AG04449 (cell line): ENCODE data around the gene ADGRB3.
"Not testable (repeated sequence)": the region's sequence is repeated elsewhere in the genome, so short reads cannot be mapped to it uniquely, and the experiment has no call there.

Experiments used
- CTCF ChIA-PET: fragments of 350-600 bp; formaldehyde crosslinking; extraction: SDS; loops from one replicate; lab custom pipeline; 2021; ENCODE audit warnings: antibody characterized with exemption; lab: Yijun Ruan, JAX
- POLR2A ChIA-PET: fragments of 400-600, 350-600 bp; formaldehyde crosslinking; extraction: SDS; loops from one replicate; lab custom pipeline; 2020; ENCODE audit warnings: antibody characterized with exemption, inconsistent platforms; lab: Yijun Ruan, JAX
- DNase-seq: peaks from one replicate; pipeline ENCODE4 v3.0.0-alpha.2; 2010; ENCODE audit warnings: low read depth, low spot score
- H3K4me3 ChIP-seq: 2 replicates; pipeline ENCODE4 v1.5.1; 2011; ENCODE audit warnings: low read depth, mild to moderate bottlenecking, control low read depth, low read length
- CTCF ChIP-seq: IDR thresholded peaks from one replicate; pipeline ENCODE4 v1.5.1; 2011; ENCODE audit warnings: mild to moderate bottlenecking, moderate library complexity, low read length, control low read depth, inconsistent platforms; ENCODE audit not compliant: insufficient read depth; ENCODE audit errors: missing control alignments

The ADGRB3 gene

GRCh38 chr6:68891419-68891818 is 256.3 kb downstream of the ADGRB3 start:
- H3K4me3 ChIP-seq, result no peak overlapping the region
- no peak for DNase-seq
- POLR2A ChIA-PET, result no interaction called here
- CTCF ChIA-PET, result no interaction called here
- no peak for TF ChIP-seq CTCF

GRCh38 chr6:68892452-68892851 is 257.4 kb downstream of the ADGRB3 start:
- no peak overlapping the region for H3K4me3 ChIP-seq
- ChIA-PET CTCF (no interaction called here), POLR2A (no interaction called here)
- no peak for DNase-seq
- TF ChIP-seq CTCF, result no peak

GRCh38 chr6:68895929-68896328 is 260.8 kb downstream of the ADGRB3 start:
- POLR2A ChIA-PET, result no interaction called here
- DNase-seq, result no peak
- TF ChIP-seq CTCF, result no peak
- no peak overlapping the region for H3K4me3 ChIP-seq
- CTCF ChIA-PET, result no interaction called here

- H3K4me3 ChIP-seq, result no peak overlapping the region
- DNase-seq, result no peak
- TF ChIP-seq CTCF, result no peak
- POLR2A ChIA-PET, result no interaction called here
- CTCF ChIA-PET, result no interaction called here
Observed at GRCh38 chr6:68901044-68901443, 266.0 kb downstream of the ADGRB3 start.

GRCh38 chr6:68911334-68911733 is 276.3 kb downstream of the ADGRB3 start:
- POLR2A ChIA-PET, result no interaction called here

GRCh38 chr6:68911811-68912210 is 276.7 kb downstream of the ADGRB3 start:
- DNase-seq, result no peak
- H3K4me3 ChIP-seq, result no peak overlapping the region
- POLR2A ChIA-PET, result no interaction called here
- no peak for TF ChIP-seq CTCF
- CTCF ChIA-PET, result no interaction called here

More at GRCh38 chr6:68911334-68911733, 276.3 kb downstream of the ADGRB3 start:
- TF ChIP-seq CTCF, result no peak
- no peak overlapping the region for H3K4me3 ChIP-seq
- CTCF ChIA-PET, result no interaction called here
- DNase-seq, result no peak

- POLR2A ChIA-PET, CTCF ChIA-PET, H3K4me3 ChIP-seq, DNase-seq: not testable (repeated sequence)
Observed at GRCh38 chr6:68912805-68913204, 277.7 kb downstream of the ADGRB3 start.
